H54 (cell line): ENCODE results near the gene SLC48A1.

ENCODE experiments used
- DNase-seq: peaks from one replicate; pipeline ENCODE4 v3.0.0; 2011; ENCODE audit warnings: low spot score, mixed read lengths; ENCODE audit not compliant: insufficient read length
- FAIRE-seq: peaks from 3 replicates; lab custom pipeline; 2011; peaks lifted over from hg19 to GRCh38; lab: Jason Lieb, UNC
- POLR2A ChIP-seq: IDR thresholded peaks from 2 replicates; pipeline ENCODE4 v1.6.1; 2011; ENCODE audit warnings: low read depth, mild to moderate bottlenecking, low read length

The SLC48A1 gene

DNA sequence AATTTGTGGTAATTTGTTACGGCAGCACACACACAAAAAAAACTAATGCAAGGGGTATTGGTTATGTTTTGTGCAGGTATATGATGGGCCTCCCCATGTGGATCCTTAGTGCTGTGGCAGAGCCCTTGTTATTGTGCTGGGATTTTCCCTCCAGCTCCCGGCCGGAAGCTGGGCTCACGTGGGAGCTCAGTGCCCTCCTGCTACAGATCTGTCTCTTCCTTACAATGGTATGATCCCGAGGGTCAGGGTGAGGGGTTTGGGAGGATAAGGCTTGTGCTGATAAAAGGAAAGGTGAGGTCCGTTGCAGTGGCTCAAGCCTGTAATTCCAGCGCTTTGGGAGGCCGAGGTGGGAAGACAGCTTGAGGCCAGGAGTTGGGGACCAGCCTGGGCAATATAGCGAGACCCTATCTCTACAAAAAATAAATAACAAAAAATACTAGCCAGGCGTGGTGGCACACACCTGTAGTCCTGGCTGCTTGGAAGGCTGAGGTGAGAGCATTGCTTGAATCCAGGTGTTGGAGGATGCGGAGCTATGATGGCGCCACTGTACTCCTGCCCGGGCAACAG is 861 bp upstream of the SLC48A1 start:
- DNase-seq: no peak
- no peak for FAIRE-seq
- TF ChIP-seq POLR2A: no peak

DNA sequence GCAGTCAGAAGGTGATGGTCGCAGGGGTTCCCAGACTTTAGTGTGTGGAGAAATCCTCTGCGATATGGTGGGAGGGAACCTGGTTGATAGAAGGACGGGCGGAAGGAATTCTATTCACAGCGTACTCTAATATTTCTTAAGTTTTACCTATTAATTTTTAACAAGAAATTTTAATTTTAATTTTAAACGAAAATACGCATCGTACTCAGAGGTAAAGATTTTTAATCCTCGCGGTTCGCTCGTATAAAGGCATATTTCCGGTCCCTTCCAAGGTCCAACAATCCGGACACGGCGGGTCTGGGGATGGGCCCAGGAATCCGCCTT is 338 bp upstream of the SLC48A1 start:
- DNase-seq: no peak
- no peak for FAIRE-seq
- no peak for TF ChIP-seq POLR2A

DNA sequence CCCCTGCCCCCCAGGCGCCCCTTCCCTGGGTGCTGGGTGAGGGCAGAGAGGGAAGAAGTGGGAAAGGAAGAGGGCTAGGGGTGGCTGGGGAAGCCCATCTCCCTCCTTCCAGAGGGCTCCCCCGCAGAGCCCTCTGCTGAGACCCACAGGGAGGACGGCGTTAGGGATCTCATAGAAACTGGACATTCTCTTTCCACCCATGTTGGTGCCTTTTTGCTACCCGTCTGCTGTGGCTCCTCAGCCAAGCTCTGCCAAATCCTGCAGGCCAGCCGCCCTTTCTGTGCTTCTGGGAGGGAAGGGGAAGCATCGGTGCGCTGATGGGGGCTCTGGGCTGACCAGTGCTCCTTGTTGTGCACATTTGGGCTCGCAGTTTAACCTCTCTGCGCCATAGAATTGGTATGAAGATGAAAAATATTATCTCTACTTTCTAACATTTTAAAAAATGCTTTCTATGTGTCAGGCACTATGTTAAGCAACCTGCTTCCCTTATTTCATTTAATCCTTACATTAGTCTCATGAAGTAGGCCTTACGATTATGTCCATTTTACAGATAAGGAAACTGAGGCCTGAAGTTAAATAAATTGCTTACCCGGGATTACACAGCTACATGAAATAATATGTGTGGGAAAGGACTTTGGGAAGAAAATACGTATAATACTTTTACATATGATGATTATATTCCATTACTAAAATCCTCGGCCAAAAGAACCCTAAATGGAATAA is 981 bp downstream of the SLC48A1 start:
- FAIRE-seq: no peak

DNA sequence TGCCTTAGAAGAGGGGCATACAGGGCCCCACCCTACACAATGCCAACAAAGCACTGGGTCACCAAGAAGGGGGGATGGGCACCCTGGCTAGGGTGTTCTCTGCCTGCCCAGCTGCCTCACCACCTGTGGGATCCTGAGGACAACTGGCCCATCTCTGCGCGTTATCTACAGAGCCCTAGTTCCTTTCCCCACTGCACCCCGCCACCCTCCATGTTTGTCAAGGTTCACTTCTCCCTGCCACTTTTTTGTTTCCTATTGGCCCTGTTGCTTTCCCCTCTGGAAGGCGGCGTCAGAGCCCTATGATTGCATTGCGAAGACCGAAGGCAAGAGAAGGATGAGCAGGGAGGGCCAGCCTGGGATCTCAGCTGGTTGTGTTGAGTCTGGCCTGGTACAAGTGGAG is 1.6 kb downstream of the SLC48A1 start:
- FAIRE-seq: no peak
- TF ChIP-seq POLR2A: no peak
- no peak for DNase-seq

More for the DNA sequence above, 981 bp downstream of the SLC48A1 start:
- no peak for TF ChIP-seq POLR2A
- DNase-seq: no peak

DNA sequence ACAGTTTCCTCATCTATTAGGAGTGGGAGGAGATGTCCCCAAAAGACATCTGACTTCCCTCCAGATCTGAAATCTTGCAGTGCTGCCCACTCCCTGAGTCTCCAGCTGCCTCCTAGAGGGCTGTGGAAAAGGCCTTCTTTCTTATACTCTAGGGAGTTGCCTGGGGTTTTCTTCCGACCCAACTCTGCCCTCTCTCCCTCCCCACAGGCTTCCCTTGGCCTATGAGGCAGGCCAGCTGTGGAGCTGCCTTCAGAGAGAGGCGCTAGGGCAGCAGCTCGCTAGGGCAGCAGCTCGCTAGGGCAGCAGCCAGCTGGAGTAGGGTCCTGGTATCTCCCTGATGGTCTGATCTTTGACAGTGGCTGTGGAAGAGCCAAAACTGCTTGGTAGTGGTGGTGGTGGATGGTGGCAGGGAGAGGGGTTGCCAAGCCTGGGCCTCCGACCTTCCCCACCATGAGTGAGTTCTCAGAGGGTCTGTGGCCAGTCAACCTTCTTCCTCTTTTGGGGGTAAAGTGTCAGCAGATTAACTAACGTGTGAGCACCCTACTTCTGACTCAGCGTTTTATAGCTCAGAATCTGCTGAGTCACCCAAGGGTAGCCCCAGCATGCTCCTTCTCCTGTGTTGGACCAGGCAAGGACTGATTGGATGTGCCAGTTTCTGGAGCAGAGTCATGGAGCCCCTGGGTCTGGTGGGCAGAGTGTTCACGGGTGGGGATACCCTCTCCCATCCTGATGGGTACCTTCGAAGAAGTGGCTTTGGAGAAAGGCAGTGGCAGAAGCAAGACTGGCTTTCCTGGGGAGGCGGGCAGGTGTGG is 2.3 kb downstream of the SLC48A1 start:
- FAIRE-seq: no peak
- no peak for DNase-seq
- TF ChIP-seq POLR2A: no peak

DNA sequence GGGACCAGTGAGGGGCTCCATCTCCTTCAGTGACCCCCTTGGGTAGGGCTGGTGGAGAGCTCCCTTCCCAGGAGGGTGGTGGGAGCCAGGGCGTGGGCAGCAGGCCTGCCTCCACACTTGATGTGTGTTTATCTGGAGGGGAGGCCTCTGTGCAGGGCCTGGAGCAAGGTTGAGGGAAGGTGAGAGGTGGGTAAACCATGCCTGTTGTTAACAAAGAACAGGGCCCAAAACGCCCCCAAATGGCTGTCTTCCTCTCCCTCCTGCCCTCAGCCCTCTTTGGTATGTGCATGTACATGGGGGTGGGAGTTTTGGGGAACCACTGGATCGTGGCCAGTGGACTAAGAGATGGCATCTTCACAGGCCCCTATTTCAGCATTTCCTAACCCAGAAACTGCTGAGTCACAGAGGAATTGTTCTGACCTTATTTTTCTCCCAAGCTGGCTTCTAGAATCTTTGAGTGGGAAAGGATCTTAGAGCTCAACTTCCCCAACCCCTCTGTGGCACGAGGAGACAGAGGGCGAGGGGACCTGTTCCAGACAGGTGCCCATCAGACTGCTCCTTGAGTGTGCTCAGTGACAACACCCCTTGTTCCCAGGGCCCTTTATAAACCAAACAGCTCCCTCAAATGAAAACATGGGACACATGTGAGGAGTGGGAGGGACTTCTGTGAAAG is 3.6 kb downstream of the SLC48A1 start:
- no peak for DNase-seq
- FAIRE-seq: no peak
- no peak for TF ChIP-seq POLR2A

DNA sequence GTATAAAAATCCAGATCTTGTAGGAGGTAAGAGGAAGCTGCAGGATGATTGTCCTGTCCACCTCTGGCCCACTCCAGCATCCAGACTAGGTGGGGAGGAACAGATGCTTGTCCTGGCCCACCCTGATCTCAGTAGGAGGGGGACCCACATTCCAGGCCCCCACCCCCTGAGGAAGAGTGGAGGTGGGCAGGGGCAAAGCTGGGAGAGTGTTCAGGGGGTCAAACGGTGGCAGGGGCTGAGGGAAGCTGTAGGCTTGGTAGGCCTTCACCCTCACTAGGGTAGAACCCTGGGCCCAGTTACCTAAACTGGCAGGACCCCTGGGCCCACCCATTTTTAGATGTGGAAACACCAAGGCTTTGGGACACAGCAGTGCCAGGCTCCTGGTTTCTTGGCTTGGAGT is 4.1 kb downstream of the SLC48A1 start:
- FAIRE-seq: no peak
- DNase-seq: no peak
- TF ChIP-seq POLR2A: no peak

DNA sequence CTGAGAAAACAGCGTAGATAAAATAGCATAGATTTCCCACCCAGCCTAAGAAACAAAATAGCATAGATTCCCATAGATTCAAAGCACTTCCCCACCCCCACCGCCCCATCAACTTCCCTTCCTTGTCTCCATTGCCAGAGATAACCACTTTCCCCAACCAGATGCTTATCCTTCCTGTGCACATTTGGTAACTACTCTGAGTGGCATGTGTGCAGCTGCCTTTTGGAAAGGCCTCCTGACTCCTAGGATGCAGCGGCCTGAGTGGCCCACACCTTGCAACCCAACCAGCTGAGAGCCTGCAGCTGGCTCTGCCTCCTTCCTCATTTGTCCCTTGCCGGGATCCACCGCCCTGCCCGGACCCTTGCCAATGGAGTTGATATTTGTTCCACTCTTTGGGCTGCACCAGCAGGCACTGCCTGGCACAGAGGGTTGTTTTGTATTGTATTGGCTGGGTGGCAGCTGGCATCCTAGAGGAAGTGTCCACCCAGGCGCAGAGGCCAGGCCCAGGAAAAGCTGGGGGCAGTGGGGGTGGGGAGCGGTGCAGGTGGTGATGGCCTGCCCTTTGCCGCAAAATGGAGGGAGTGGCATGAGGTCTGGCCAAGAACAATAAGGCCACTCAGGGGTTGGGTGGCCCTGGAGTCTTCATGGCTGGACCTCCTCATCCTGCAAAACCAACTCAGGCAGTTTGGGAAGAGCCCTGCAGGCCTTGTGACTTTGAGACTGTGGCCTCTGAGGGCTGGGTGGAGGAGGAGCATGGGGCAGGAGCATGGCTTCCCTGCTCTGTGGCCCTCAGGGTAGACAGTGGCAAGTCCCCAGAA is 4.9 kb downstream of the SLC48A1 start:
- DNase-seq (no peak), FAIRE-seq (no peak)
- no peak for TF ChIP-seq POLR2A

DNA sequence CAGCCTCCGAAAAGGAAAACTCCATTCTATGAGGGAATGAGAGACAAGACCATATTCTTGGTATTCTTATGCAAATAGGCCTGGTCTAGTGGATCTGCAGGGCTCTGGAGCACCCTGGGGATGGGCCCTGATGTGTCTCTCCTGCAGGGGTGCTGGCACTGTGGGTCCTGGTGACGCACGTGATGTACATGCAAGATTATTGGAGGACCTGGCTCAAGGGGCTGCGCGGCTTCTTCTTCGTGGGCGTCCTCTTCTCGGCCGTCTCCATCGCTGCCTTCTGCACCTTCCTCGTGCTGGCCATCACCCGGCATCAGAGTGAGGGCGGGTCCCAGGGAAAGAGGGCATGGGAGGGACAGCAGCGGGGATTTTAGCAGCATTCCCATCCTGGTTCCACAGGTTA is 5.8 kb downstream of the SLC48A1 start:
- DNase-seq (no peak), FAIRE-seq (no peak)
- no peak for TF ChIP-seq POLR2A

DNA sequence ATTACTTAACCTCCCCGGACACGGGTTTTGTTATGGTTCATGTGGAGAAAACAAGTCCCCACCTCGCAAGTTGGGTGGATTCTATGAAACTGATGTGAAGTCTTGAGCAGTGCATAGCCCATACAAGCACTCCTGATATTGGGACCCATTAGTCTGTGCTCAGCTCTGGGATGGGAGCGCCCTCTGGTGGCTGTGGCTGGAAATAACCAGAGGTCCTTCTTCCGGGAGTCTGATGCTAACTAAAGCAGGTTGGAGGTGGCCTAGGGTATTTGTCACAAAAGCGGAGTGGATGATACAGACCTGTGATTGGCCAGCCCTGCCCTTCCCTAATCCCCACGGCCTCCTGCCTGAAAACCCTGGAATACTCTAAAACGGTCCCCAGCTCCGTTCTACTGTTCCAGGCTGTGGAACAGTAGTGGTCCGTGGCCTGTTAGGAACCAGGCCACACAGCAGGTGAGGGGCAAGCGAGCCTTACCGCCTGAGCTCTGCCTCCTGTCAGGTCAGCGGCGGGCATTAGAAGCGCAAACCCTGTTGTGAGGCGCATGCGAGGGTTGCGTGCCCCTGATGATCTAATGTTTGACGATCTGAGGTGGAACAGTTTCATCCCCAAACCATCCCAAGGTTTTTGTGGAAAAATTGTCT is 6.4 kb downstream of the SLC48A1 start:
- FAIRE-seq (peak; percentile 61), DNase-seq (peak; percentile 89)
- no peak for TF ChIP-seq POLR2A

DNA sequence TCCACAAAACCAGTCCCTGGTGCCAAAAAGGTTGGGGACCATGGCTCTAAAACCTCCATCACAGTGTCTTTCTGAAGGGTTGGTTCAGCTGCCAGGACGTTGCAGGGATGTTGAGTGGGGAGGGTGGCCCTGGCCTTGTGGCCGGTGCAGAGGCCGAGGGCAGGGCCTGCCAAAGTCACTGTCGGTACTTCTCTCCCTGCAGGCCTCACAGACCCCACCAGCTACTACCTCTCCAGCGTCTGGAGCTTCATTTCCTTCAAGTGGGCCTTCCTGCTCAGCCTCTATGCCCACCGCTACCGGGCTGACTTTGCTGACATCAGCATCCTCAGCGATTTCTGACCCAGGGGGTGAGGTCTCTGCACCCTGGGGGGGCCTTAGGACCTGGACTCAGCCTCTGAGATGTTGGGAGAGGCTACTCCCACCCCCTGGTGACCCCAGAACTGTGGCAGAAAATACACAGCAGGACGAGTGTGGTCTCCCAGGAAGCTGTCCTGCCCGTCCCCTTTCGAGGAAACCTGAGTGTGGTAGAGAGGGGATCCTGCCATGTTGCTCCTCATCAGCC is 7.0 kb downstream of the SLC48A1 start:
- TF ChIP-seq POLR2A: no peak
- DNase-seq: no peak
- FAIRE-seq: no peak

DNA sequence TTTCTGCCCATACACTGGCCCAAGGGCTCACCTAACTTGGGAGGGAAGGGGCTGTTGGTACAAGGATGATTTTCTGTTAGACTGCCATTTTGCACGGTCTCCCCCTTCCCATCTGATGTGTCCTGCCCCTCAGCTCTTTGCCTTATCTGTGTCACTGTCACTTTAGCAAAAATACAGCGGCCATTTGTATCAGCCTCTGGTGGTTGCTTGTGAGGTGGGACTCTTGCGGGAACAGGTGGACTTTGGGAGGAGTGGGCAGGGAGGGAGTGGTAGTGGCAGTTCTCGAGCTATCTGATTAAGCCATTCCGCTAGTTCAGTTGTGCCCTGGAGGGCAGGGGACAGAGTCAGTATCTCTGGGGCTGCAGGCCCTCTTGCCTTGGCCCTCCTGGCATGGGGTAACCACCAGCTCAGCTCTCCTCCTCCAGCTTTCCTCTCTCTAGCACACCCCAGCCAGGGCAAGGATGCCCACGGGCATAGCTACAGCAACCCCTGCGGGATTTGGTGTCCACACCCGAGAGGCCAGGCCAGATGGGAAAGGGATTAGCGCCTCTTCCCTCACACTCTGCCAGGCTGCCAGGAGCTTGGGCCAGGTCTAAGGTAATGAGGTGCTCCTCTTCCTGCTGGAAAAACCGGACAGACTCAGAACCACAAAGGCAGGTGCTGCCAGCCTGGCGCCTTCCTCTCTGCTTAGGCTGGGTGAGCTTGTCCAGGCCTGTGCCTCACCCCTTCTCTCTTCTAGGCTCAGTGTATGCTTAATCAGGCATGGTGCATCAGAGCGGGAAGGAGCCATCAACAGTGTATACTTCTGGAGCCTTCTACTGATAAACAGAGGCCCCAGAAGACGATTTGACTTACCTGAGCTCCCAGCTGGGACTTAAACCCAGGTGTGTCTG is 8.7 kb downstream of the SLC48A1 start:
- FAIRE-seq (no peak), DNase-seq (no peak)

More for the DNA sequence above, 8.7 kb downstream of the SLC48A1 start:
- TF ChIP-seq POLR2A: no peak
